Glutamatergic neuron (in vitro differentiated cells): ENCODE results near the gene DNMBP. TPM values are rescaled to one million over a fixed set of nuclear protein-coding genes. Genes with fewer than 3 reads are reported as not detected.

Experiments
- DNase-seq: peaks from one replicate; pipeline ENCODE4 v3.0.0; 2022
- H3K27ac Mint-ChIP-seq: one replicate; pipeline ENCODE4 v1.8.0; 2020; ENCODE audit warnings: mild to moderate bottlenecking, mixed read lengths, inconsistent platforms; ENCODE audit not compliant: unreplicated experiment
- H3K27me3 Mint-ChIP-seq: one replicate; pipeline ENCODE4 v1.8.0; 2020; ENCODE audit warnings: mild to moderate bottlenecking, moderate library complexity, mixed read lengths, inconsistent platforms; ENCODE audit not compliant: unreplicated experiment
- H3K36me3 Mint-ChIP-seq: one replicate; pipeline ENCODE4 v1.8.0; 2020; ENCODE audit warnings: mild to moderate bottlenecking, mixed read lengths, inconsistent platforms; ENCODE audit not compliant: unreplicated experiment
- H3K4me1 Mint-ChIP-seq: one replicate; pipeline ENCODE4 v1.8.0; 2020; ENCODE audit warnings: mild to moderate bottlenecking, low read depth, mixed read lengths, inconsistent platforms; ENCODE audit not compliant: unreplicated experiment
- H3K4me3 Mint-ChIP-seq: one replicate; pipeline ENCODE4 v1.8.0; 2020; ENCODE audit warnings: mild to moderate bottlenecking, mixed read lengths, inconsistent platforms; ENCODE audit not compliant: unreplicated experiment
- H3K9me3 Mint-ChIP-seq: one replicate; pipeline ENCODE4 v1.8.0; 2020; ENCODE audit warnings: mild to moderate bottlenecking, moderate library complexity, mixed read lengths, inconsistent platforms; ENCODE audit not compliant: unreplicated experiment
- CTCF ChIP-seq: fragments of 200-600 bp; sonication (generic); IDR thresholded peaks from one replicate; pipeline ENCODE4 v1.5.0; 2021; ENCODE audit not compliant: partially characterized antibody, unreplicated experiment
- total RNA-seq: library from RNA; stranded (reverse); fragmentation: NEBNext Ultra II Directional; extraction: Animal tissue kit (Norgen Biotek cat#: 25700); gene quantifications from one replicate; pipeline ENCODE4 v1.2.1, GENCODE V29; 2021; ENCODE audit not compliant: unreplicated experiment

DNMBP gene
- total RNA-seq, 1 donor from 2014 or later: 9.5 TPM

- no peak for TF ChIP-seq CTCF
- Mint-ChIP-seq H3K4me3 (no peak overlapping the region), H3K4me1 (no peaks in the 10 kb centered on the region), H3K27ac (no peak overlapping the region), H3K36me3 (no peaks in the 10 kb centered on the region), H3K9me3 (peaks cover 6% of the 10 kb centered on the region), H3K27me3 (peaks cover 2% of the 10 kb centered on the region)
- DNase-seq: no peak
These were observed 149.3 kb downstream of the DNMBP start for GRCh38 chr10:99860466-99860865.

- DNase-seq: no peak
- H3K4me1 Mint-ChIP-seq: no peaks in the 10 kb centered on the region
- TF ChIP-seq CTCF: no peak
- no peak overlapping the region for H3K4me3 Mint-ChIP-seq
- H3K9me3 Mint-ChIP-seq: peaks cover 3% of the 10 kb centered on the region
- H3K36me3 Mint-ChIP-seq: no peaks in the 10 kb centered on the region
- no peak overlapping the region for H3K27ac Mint-ChIP-seq
- peaks cover 2% of the 10 kb centered on the region for H3K27me3 Mint-ChIP-seq
These were observed 150.2 kb downstream of the DNMBP start for GRCh38 chr10:99859585-99859984.

DNA sequence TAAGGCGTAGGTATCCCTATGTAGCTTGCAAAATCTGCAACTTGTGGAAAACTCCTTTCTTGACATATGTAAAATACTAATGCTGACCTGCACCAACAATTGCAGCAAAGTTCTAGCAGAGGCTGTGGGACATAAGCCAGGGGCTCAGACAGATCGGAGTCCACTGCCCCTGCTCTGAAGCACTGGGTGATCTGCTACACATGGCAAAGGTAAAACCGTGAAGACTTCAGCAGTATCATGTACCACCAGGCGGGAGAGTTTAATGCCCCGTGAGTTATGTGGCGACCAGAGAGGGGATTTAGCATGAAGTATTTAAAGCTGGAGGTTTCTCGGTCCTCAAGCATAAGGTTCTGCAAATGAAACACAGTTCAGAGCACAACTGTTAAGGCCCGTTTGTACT is 150.9 kb downstream of the DNMBP start:
- Mint-ChIP-seq H3K36me3 (no peaks in the 10 kb centered on the region), H3K4me1 (no peaks in the 10 kb centered on the region), H3K27me3 (peaks cover 2% of the 10 kb centered on the region), H3K27ac (no peak overlapping the region), H3K4me3 (no peak overlapping the region), H3K9me3 (peaks cover 3% of the 10 kb centered on the region)
- DNase-seq: no peak
- no peak for TF ChIP-seq CTCF

DNA sequence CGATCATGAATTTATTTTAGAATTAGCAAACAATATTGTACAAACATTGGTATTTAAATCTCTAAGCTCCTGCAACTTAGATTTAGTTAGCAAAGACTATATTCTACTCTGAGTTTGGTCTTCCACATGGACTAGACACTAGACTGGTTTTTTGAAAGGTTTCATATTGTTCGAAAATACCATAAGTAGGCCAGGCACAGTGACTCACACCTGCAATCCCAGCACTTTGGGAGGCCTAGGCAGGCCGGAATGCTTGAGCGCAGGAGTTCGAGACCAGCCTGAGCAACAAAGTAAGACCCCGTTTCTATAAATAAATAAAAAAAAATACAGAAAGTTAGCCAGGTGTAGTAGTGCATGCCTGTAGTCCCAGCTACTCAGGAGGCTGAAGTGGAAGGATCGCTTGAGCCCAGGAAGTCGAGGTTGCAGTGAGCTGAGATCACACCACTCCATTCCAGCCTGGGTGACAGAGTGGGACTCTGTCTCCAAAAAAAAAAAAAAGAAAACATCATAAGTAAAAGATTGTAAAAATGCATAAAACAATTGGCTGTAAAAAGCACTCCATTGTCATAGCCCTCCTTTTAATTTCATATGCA is 154.2 kb downstream of the DNMBP start:
- Mint-ChIP-seq H3K27me3 (no peaks in the 10 kb centered on the region), H3K27ac (no peak overlapping the region), H3K36me3 (no peaks in the 10 kb centered on the region)

More for the DNA sequence above, 154.2 kb downstream of the DNMBP start:
- DNase-seq: no peak
- TF ChIP-seq CTCF: no peak
- no peak overlapping the region for H3K4me3 Mint-ChIP-seq
- H3K9me3 Mint-ChIP-seq: peaks cover 2% of the 10 kb centered on the region
- H3K4me1 Mint-ChIP-seq: peaks cover 3% of the 10 kb centered on the region
